GM21515 (cell line): ENCODE results near the gene ABCA10.
"Not testable (repeated sequence)": the region's sequence is repeated elsewhere in the genome, so short reads cannot be mapped to it uniquely, and the experiment has no call there.

Experiments
- ATAC-seq: cut with Tn5 transposase; IDR thresholded peaks from one replicate; pipeline ENCODE4 v1.9.1; 2021; ENCODE audit not compliant: unreplicated experiment

Gene ABCA10

GRCh38 chr17:69228018-69228417 lies 606 bp downstream of the ABCA10 start:
- ATAC-seq, result no peak

DNA sequence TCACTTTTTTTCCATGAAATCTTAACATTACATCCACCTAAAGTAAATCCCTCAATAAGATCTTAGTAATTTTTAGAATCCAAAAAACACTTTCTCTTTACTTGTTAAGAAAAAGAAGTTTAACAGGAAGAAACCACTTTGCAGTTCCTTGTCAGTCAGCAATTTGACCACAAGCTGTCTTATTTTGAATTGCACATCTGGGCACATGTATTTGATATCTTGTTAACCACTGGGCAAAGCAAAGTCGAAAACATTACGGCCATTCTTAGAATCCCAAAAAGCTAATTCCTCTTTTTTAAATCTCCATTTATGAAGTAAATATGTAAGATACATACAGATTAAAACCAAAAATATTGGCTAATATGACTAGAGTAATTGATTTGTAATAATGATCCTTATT lies 1.1 kb downstream of the ABCA10 start:
- ATAC-seq, result no peak

DNA sequence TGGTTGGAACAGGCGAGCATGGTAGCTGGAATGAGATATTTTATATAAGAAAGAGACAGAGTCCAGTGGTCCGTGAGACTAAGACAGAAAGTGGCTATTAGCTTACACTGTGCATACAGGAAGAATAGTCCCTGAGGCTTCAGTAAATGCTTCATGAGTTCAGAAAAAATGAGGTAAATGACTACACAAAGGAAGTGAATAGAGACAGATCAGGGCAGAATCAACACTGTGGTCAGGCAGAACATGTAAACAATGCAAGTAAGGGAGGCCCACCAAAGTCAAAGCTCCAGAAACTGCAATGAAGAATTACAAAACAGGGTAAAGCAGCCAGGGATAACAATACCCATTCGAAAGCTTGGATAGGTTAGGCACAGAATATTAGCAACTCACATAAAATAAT lies 4.8 kb downstream of the ABCA10 start:
- peak; percentile 85 for ATAC-seq

DNA sequence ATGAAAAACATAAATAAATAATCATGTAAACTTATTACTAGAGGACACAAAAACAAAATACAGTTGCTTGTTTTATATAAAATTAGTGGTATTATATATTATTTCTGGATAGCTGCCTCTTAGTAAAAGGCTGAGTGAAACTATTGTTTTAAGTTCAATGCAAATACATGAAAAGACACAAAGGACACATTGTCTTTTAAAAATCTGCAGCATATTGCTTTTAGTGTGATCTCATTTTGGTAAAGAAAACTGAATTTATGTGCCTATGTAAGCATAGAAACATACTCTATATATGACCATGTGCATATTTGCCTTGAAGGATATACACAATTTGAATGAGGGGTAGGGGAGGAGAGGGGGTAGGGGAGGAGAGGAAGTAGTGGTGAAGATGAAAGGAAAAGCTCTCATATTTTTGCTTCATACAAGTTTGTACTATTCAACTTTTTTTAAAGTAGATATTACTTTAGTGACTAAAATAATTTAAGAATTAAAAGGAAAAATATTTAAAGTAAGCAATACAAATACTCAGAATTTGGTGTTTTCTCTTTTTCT lies 5.8 kb downstream of the ABCA10 start:
- no peak for ATAC-seq

GRCh38 chr17:69220098-69220497 lies 8.5 kb downstream of the ABCA10 start:
- ATAC-seq, result no peak

- ATAC-seq, result no peak
Measured at GRCh38 chr17:69218986-69219385, 9.6 kb downstream of the ABCA10 start.

DNA sequence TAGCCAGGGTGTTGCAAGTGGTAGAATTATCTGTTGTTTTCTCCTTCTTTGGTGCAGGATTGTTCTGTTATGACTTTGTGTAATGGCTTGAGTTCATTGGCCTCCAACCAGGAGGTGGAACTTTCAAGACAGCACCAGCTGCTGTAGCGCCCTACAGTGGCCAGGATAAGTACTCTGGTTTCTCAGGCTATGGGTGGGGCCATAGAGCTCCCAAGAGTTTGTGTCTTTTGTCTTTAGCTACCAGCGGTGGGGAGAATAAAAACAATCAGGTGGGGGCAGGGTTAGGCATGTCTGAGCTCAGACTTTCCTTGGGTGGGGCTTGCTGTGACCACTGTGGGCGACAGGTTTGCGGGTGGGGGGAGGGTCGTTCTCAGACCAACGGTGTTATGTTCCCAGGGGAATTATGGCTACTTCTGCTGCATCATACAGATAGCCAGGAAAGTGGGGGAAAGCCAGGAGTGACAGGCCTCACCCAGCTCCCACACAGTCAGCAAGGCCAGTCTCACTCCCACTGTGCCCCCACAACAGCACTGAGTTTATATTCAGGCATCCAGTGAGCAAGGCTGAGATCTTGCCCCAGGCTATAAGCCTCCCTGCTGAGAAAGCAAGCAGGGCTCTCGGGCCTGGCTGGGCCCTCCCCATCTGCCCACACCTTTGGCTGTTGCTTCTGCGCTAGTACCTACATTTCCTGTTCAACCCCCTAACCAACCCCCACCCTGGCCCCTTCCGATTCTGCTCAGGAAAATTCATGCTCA lies 15.4 kb downstream of the ABCA10 start:
- ATAC-seq, result no peak

GRCh38 chr17:69208640-69209039 lies 20.0 kb downstream of the ABCA10 start:
- no peak for ATAC-seq

DNA sequence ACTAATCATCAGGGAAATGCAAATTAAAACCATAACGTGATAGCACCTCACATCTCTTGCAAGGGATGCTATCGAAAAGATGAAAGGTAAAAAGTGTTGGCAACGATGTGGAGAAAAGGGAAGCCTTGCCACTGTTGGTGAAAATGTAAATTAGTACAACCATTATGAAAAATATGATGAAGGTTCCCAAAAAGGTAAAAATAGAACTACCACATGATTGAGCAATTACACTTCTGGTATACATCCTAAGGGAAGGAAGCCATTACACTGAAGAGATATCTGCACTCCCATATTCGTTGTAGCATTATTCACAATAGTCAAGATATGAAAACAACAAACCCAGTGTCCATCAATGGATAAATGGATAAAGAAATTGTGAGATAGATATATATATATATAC lies 21.5 kb downstream of the ABCA10 start:
- ATAC-seq, result no peak

- no peak for ATAC-seq
Measured at GRCh38 chr17:69198238-69198637, 30.4 kb downstream of the ABCA10 start.

GRCh38 chr17:69196105-69196653 lies 32.4 kb downstream of the ABCA10 start:
- ATAC-seq, result not testable (repeated sequence)

- no peak for ATAC-seq
Measured at GRCh38 chr17:69192754-69193153, 35.9 kb downstream of the ABCA10 start.

- no peak for ATAC-seq
Measured at GRCh38 chr17:69188796-69189195, 39.8 kb downstream of the ABCA10 start.

DNA sequence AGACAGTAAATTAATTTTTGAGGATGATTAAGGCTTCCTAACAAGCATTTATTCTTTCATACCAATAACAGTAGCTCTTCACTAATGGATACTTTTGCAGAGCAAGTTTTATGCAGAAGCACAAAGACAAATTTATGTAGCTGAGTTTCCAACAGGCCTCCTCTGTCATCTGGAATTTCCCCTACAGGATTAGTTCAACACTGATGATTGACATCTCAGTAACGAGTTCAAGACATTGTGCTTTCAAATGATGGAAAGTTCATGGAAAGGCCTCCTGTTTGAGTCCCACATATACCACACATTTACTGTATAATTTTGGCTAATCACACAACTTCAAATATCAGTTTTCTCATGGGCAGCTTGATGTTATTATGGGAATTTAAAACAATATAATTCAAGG lies 40.6 kb downstream of the ABCA10 start:
- ATAC-seq, result no peak

- no peak for ATAC-seq
Measured at GRCh38 chr17:69187294-69187693, 41.3 kb downstream of the ABCA10 start.

DNA sequence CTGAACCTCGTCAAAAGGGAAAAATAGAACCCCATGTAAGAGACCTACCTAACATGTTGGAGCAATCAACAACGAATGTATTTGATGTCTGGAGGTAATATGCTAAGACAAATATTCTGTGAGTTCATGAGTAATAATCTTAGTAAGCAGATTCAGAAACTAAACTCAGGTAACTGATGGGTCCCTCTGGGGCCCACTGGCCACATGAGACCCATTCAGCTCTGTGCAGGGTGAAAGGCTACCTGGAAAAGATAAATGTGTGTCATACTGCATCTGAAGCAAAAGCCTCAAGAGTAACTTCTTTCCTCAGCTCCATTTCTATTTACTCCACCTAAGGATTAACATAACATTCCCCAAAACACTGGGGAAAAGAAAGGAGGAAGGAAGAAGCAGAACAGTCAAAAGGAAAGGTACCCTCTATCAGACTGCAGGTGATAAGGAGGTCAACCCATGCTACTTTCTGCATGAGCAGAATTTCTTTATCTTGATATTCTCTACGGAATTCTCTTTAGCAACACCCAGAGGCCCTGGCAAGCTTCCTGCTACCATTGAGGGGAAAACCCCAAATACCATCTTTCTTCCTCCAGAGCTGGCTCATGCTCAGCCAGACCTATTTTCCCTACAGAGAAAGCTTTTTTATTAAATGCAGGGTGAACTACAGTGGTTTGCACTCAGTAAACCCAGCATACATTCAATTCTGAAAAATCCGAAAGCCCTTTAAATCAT lies 49.2 kb downstream of the ABCA10 start:
- no peak for ATAC-seq

DNA sequence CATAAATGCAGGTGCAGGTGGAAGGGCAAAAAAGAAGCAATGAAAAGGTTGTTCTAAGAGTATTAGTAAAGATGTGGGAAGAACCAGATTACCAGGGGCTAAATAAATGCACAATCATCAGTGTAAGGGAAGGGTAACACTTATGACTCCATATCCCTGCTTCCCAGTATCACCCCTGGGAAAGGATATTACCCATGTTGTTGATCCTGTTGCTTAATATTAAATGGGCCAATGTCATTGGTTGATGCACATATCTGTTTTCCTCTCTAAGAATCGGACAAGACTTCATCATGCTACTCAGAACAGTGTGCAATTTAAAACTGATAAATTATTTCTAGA lies 52.2 kb downstream of the ABCA10 start:
- no peak for ATAC-seq

GRCh38 chr17:69175625-69176456 lies 52.8 kb downstream of the ABCA10 start:
- no peak for ATAC-seq

GRCh38 chr17:69175262-69175624 lies 53.4 kb downstream of the ABCA10 start:
- no peak for ATAC-seq

DNA sequence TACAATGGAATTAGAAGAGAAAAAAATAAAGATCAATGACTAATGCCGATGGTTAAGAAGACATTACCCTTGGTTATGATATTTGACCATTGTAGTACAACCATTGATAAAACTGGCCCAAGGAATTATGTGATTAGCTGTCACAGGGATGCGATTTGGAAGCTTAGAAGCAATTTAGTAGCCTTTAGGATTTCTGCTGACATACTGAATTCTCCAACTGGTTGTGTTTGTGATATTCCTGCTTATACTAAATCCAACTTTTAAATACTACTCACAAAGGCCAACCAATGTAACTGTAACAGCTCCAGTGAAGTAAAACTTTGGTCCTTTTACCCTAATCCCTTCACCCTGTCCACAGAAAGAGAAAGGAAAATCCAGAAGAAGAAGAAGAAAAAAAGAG lies 55.5 kb downstream of the ABCA10 start:
- no peak for ATAC-seq

GRCh38 chr17:69170377-69170776 lies 58.2 kb downstream of the ABCA10 start:
- no peak for ATAC-seq
